Measurements from ENCODE around the gene CDH22. TPM values are rescaled to one million over a fixed set of nuclear protein-coding genes. Genes with fewer than 3 reads are reported as not detected.

Gene CDH22
- total and polyA plus RNA-seq, 2 experiments from 2014 or later, result 0.08 to 0.10 TPM

GRCh38 chr20:46215913-46216707 is 92.2 kb downstream of the CDH22 start (continued):
- TF ChIP-seq ZNF462 (CRISPR knock-in tag; IDR thresholded peaks at IDR 0.05), result no peak
- no peak for TF ChIP-seq CREB1 (CRISPR knock-in tag; IDR thresholded peaks at IDR 0.05; ENCODE audit: low read depth)
- TF ChIP-seq ETS1 (IDR thresholded peaks at IDR 0.05), result no peak
- no peak for TF ChIP-seq JUNB (IDR thresholded peaks at IDR 0.05; ENCODE audit: unreplicated experiment)
- TF ChIP-seq EZH2phosphoT487 (IDR thresholded peaks at IDR 0.05; ENCODE audit: unreplicated experiment), result no peak
- no peak for TF ChIP-seq STAT1 (IDR thresholded peaks at IDR 0.05; ENCODE audit: unreplicated experiment)

GRCh38 chr20:46214824-46215488 is 93.3 kb downstream of the CDH22 start:
- Mint-ChIP-seq H3K4me3 (peak overlapping the region; percentile 4; the same call in 1 of the 3 replicates), H3K27me3 (ENCODE audit: insufficient read depth, low read depth, poor library complexity) (peaks cover 10% of the 10 kb centered on the region), H3K9me3 (no peaks in the 10 kb centered on the region), H3K36me3 (ENCODE audit: low read depth) (no peaks in the 10 kb centered on the region), H3K4me1 (peaks cover 17% of the 10 kb centered on the region), H3K27ac (peak overlapping the region; percentile 18; the same call in 1 of the 2 replicates)
- peaks cover 11% of the 10 kb centered on the region for H3K4me1 ChIP-seq (ENCODE audit: insufficient read depth)
- no peaks in the 10 kb centered on the region for H3K9me2 ChIP-seq (ENCODE audit: insufficient read depth)
- H3F3A ChIP-seq (replicated peaks; ENCODE audit: low read depth), result no peaks in the 10 kb centered on the region
- no peak for ATAC-seq
- H2AFZ ChIP-seq, result no peak overlapping the region
- H3K4me2 ChIP-seq, result no peak overlapping the region
- H3K27ac ChIP-seq (ENCODE audit: low read depth), result no peak overlapping the region
- no peak overlapping the region for H3K4me3 ChIP-seq
- no peaks in the 10 kb centered on the region for H3K79me2 ChIP-seq (replicated peaks; ENCODE audit: insufficient read depth)
- no peaks in the 10 kb centered on the region for H4K20me1 ChIP-seq (replicated peaks; ENCODE audit: insufficient read depth)
- H3K36me3 ChIP-seq (ENCODE audit: insufficient read depth), result no peaks in the 10 kb centered on the region
- no peaks in the 10 kb centered on the region for H3K27me3 ChIP-seq (ENCODE audit: insufficient read depth)
- DNase-seq (ENCODE audit: low spot score), result no peak
- TF ChIP-seq ZNF331 (CRISPR knock-in tag; IDR thresholded peaks at IDR 0.05; ENCODE audit: low read depth) (no peak), CTCF (conservative IDR thresholded peaks at IDR 0.05; ENCODE audit: low read depth in 2 of 2) (no peak), JUNB (IDR thresholded peaks at IDR 0.05; ENCODE audit: unreplicated experiment) (no peak), REST (IDR thresholded peaks at IDR 0.05; ENCODE audit: unreplicated experiment) (no peak), NANOG (IDR thresholded peaks at IDR 0.05; ENCODE audit: borderline replicate concordance) (no peak), EZH2 (IDR thresholded peaks at IDR 0.05; ENCODE audit: low read depth, unreplicated experiment) (no peak)

Data from GM23338 (cell line).